GM18526 (cell line): ENCODE results near the gene GALNT14.

Experiments used
- POLR2A ChIP-seq: IDR thresholded peaks from 3 replicates; pipeline ENCODE4 v1.6.1; 2011; ENCODE audit not compliant: insufficient read length; ENCODE audit errors: extremely low read depth

GALNT14 gene

GRCh38 chr2:31138037-31138962, at the start of gene GALNT14:
Gene GALNT14, minus strand, starts transcription at chr2:31138440. Its CDS starts 354 bp downstream, at chr2:31138086.
- TF ChIP-seq POLR2A: no peak

GRCh38 chr2:31187166-31187565, 48.9 kb upstream of the GALNT14 start:
- no peak for TF ChIP-seq POLR2A

GRCh38 chr2:31176742-31177141, 38.5 kb upstream of the GALNT14 start:
- TF ChIP-seq POLR2A: no peak

- no peak for TF ChIP-seq POLR2A
Observed at GRCh38 chr2:31171142-31171541, 32.9 kb upstream of the GALNT14 start.

GRCh38 chr2:31170071-31170698, 31.9 kb upstream of the GALNT14 start:
- no peak for TF ChIP-seq POLR2A

GRCh38 chr2:31168291-31168690, 30.1 kb upstream of the GALNT14 start:
- TF ChIP-seq POLR2A: no peak

GRCh38 chr2:31166925-31167324, 28.7 kb upstream of the GALNT14 start:
- no peak for TF ChIP-seq POLR2A

GRCh38 chr2:31163011-31163539, 24.8 kb upstream of the GALNT14 start:
- no peak for TF ChIP-seq POLR2A

- no peak for TF ChIP-seq POLR2A
Observed at GRCh38 chr2:31161637-31162036, 23.4 kb upstream of the GALNT14 start.

GRCh38 chr2:31151501-31151900, 13.3 kb upstream of the GALNT14 start:
- no peak for TF ChIP-seq POLR2A

GRCh38 chr2:31150120-31150670, 12.0 kb upstream of the GALNT14 start:
- no peak for TF ChIP-seq POLR2A

- TF ChIP-seq POLR2A: no peak
Observed at GRCh38 chr2:31148514-31148913, 10.3 kb upstream of the GALNT14 start.

- no peak for TF ChIP-seq POLR2A
Observed at GRCh38 chr2:31147645-31148044, 9.4 kb upstream of the GALNT14 start.

GRCh38 chr2:31142110-31142509, 3.9 kb upstream of the GALNT14 start:
- no peak for TF ChIP-seq POLR2A

GRCh38 chr2:31141443-31142085, 3.3 kb upstream of the GALNT14 start:
- no peak for TF ChIP-seq POLR2A
